ENCODE data around the gene TCN2.
"Not testable (repeated sequence)": the region's sequence is repeated elsewhere in the genome, so short reads cannot be mapped to it uniquely, and the experiment has no call there.

The TCN2 gene

GRCh38 chr22:30650508-30651116 is 43.6 kb downstream of the TCN2 start:
- DNase-seq: no peak

GRCh38 chr22:30652852-30653251 is 45.9 kb downstream of the TCN2 start:
- DNase-seq: no peak

- no peak for DNase-seq
These were observed 47.4 kb downstream of the TCN2 start for GRCh38 chr22:30654361-30654760.

GRCh38 chr22:30655532-30655931 is 48.6 kb downstream of the TCN2 start:
- no peak for DNase-seq

GRCh38 chr22:30662040-30662439 is 55.1 kb downstream of the TCN2 start:
- DNase-seq: no peak

GRCh38 chr22:30664798-30665197 is 57.8 kb downstream of the TCN2 start:
- DNase-seq: no peak

GRCh38 chr22:30665266-30665665 is 58.3 kb downstream of the TCN2 start:
- no peak for DNase-seq

GRCh38 chr22:30665786-30666185 is 58.8 kb downstream of the TCN2 start:
- no peak for DNase-seq

GRCh38 chr22:30667107-30667493 is 60.1 kb downstream of the TCN2 start:
- DNase-seq: no peak

GRCh38 chr22:30667494-30668385 is 60.8 kb downstream of the TCN2 start, which contains the start of gene DUSP18:
TSS of gene DUSP18 (minus strand) at chr22:30667875. CDS start at chr22:30664003, 3,872 bp downstream.
- DNase-seq: peak; percentile 96

GRCh38 chr22:30668386-30668710 is 61.4 kb downstream of the TCN2 start:
- DNase-seq: no peak

- DNase-seq: no peak
These were observed 64.1 kb downstream of the TCN2 start for GRCh38 chr22:30671071-30671470.

- DNase-seq: no peak
These were observed 66.2 kb downstream of the TCN2 start for GRCh38 chr22:30673136-30673535.

GRCh38 chr22:30674482-30674881 is 67.5 kb downstream of the TCN2 start:
- DNase-seq: no peak

- no peak for DNase-seq
These were observed 68.5 kb downstream of the TCN2 start for GRCh38 chr22:30675436-30675835.

- not testable (repeated sequence) for DNase-seq
These were observed 69.6 kb downstream of the TCN2 start for GRCh38 chr22:30676565-30676964.

All from activated CD4-positive, alpha-beta T cell treated with anti-CD3 and anti-CD28 coated beads for 48 hours (primary cell).